Parathyroid adenoma (tissue), 2 donors: ENCODE results near the gene EBF3.

ENCODE experiments used
- H2AFZ ChIP-seq: fragments of 300-600 bp; sonication (generic); one replicate; pipeline ENCODE4 v1.7.0; 2017; ENCODE audit warnings: antibody characterized with exemption, mild to moderate bottlenecking
- H3K27ac ChIP-seq: fragments of 300-600 bp; sonication (generic); one replicate; pipeline ENCODE4 v1.7.0; 2017
- H3K27me3 ChIP-seq: fragments of 300-600 bp; sonication (generic); one replicate; pipeline ENCODE4 v1.7.0; 2017; ENCODE audit warnings: low read length; ENCODE audit not compliant: control insufficient read depth, insufficient read depth
- H3K36me3 ChIP-seq: fragments of 300-600 bp; sonication (generic); one replicate; pipeline ENCODE4 v1.7.0; 2017; ENCODE audit warnings: low read length; ENCODE audit not compliant: control insufficient read depth, insufficient read depth
- H3K4me1 ChIP-seq: fragments of 300-600 bp; sonication (generic); one replicate; pipeline ENCODE4 v1.7.0; 2017; ENCODE audit warnings: control low read depth
- H3K4me2 ChIP-seq: fragments of 300-600 bp; sonication (generic); one replicate; pipeline ENCODE4 v1.7.0; 2017; ENCODE audit warnings: low read length
- H3K4me3 ChIP-seq: fragments of 300-600 bp; sonication (generic); one replicate; pipeline ENCODE4 v1.7.0; 2017; ENCODE audit warnings: low read depth, low read length
- H3K79me2 ChIP-seq: fragments of 300-600 bp; sonication (generic); one replicate; pipeline ENCODE4 v1.7.0; 2017; ENCODE audit warnings: control low read depth
- H3K9ac ChIP-seq: fragments of 300-600 bp; sonication (generic); one replicate; pipeline ENCODE4 v1.7.0; 2017; ENCODE audit warnings: mild to moderate bottlenecking
- H3K9me3 ChIP-seq: fragments of 300-600 bp; sonication (generic); one replicate; pipeline ENCODE4 v1.7.0; 2017; ENCODE audit warnings: low read length; ENCODE audit not compliant: control insufficient read depth
- CTCF ChIP-seq: fragments of 300-600 bp; sonication (generic); IDR thresholded peaks from one replicate; pipeline ENCODE4 v1.7.0; 2017; ENCODE audit warnings: antibody characterized with exemption, mild to moderate bottlenecking
- donor health status: primary hyperparathyroidism.

The EBF3 gene

DNA sequence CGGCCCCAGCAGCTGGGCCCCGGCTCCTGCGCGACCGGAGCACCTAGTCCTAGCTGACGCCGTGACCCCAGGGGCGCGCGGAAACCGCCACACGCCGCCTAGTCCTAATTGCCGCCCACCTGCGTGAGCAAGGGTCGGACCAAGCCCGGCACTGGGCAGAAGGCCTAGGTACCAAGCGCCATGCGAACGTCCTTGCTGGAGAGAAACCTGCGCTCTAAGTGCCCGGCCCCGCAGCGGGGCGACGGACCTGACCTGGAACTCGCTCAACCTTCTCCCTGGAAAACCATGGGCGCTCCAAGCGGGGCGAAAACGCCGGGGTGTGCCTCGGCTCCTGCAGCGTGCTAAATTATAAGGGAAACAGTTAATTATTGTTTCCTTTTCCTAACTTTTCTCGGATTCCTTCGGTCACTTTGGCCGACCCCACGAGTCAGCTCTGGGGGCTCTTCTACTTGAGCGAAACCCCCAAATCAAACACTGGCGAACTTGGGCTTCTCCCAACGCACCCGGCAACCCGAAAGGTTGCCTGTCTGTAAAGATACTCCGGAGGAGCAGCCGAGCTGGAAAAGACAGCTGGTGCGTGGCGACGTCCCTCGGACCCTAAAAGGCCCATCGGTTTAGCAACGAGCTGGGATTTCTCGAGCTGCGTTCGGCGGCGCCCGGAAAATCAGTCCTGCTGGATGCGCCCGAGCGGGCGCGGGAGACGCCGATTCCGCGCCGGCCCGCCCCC lies 5.3 kb upstream of the EBF3 start:
- no peaks in the 10 kb centered on the region for H3K4me1 ChIP-seq
- H3K27ac ChIP-seq: no peak overlapping the region
- TF ChIP-seq CTCF: no peak
- H3K4me3 ChIP-seq: no peak overlapping the region
- H3K4me2 ChIP-seq: no peak overlapping the region
- H2AFZ ChIP-seq: no peak overlapping the region
- H3K9ac ChIP-seq: no peak overlapping the region
- H3K9me3 ChIP-seq: no peaks in the 10 kb centered on the region
- H3K79me2 ChIP-seq: no peaks in the 10 kb centered on the region
- H3K27me3 ChIP-seq: peaks cover 32% of the 10 kb centered on the region
- H3K36me3 ChIP-seq: no peaks in the 10 kb centered on the region

DNA sequence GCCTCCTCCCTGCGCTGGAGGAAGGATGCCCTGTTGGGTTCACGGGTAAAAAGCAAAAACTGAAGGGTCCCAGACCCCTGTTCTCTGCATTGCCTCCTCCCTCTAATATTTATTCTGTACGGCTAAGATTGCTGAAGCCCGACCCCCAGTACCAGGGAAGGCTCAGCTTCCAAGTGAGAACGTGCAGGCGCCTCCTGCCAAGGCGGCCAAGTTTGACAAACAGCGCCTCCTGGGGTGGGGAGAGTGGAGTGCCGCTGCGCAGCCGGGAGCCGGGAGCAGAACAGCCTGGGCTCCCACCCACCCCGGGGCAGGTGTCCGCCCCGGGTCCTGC lies 4.7 kb upstream of the EBF3 start:
- no peaks in the 10 kb centered on the region for H3K36me3 ChIP-seq
- peak; percentile 19 for TF ChIP-seq CTCF
- H3K4me1 ChIP-seq: no peaks in the 10 kb centered on the region
- no peak overlapping the region for H3K9ac ChIP-seq
- no peaks in the 10 kb centered on the region for H3K79me2 ChIP-seq
- no peaks in the 10 kb centered on the region for H3K9me3 ChIP-seq
- H3K4me2 ChIP-seq: no peak overlapping the region
- no peak overlapping the region for H3K4me3 ChIP-seq
- peaks cover 32% of the 10 kb centered on the region for H3K27me3 ChIP-seq
- no peak overlapping the region for H3K27ac ChIP-seq
- H2AFZ ChIP-seq: no peak overlapping the region

- H3K27ac ChIP-seq: no peak overlapping the region
- H3K79me2 ChIP-seq: no peaks in the 10 kb centered on the region
- no peaks in the 10 kb centered on the region for H3K9me3 ChIP-seq
- H3K9ac ChIP-seq: no peak overlapping the region
- H3K36me3 ChIP-seq: no peaks in the 10 kb centered on the region
- no peak overlapping the region for H3K4me2 ChIP-seq
- no peak for TF ChIP-seq CTCF
- H3K4me3 ChIP-seq: no peak overlapping the region
- peaks cover 32% of the 10 kb centered on the region for H3K27me3 ChIP-seq
- H2AFZ ChIP-seq: no peak overlapping the region
- no peaks in the 10 kb centered on the region for H3K4me1 ChIP-seq
These were observed 4.2 kb upstream of the EBF3 start for GRCh38 chr10:129968020-129968852.

GRCh38 chr10:129967579-129968019 lies 3.5 kb upstream of the EBF3 start:
- Histone ChIP-seq H3K4me1 (no peaks in the 10 kb centered on the region), H3K27ac (no peak overlapping the region), H3K9me3 (no peaks in the 10 kb centered on the region), H3K27me3 (peaks cover 32% of the 10 kb centered on the region), H2AFZ (no peak overlapping the region), H3K4me2 (no peak overlapping the region), H3K4me3 (no peak overlapping the region), H3K9ac (no peak overlapping the region), H3K36me3 (no peaks in the 10 kb centered on the region), H3K79me2 (no peaks in the 10 kb centered on the region)
- TF ChIP-seq CTCF: no peak
